Uterus (tissue), 2 donors: ENCODE data around the gene UGT1A7.

Experiments used
- CTCF ChIP-seq, 4 experiments: fragments of 200-600 bp in 2 of 4; fragments of 450-650 bp in 2 of 4; sonication (generic) in 2 of 4; IDR thresholded peaks; one replicate each; pipeline ENCODE4 v1.5.1; 2016 to 2019; ENCODE audit warnings: antibody characterized with exemption in 4 of 4, mild to moderate bottlenecking in 2 of 4, moderate library complexity in 1 of 4
- POLR2A ChIP-seq, 2 donors: fragments of 450-650 bp; IDR thresholded peaks; one replicate each; pipeline ENCODE4 v1.6.1; 2016; ENCODE audit warnings: antibody characterized with exemption in 2 of 2, mild to moderate bottlenecking in 1 of 2, moderate library complexity in 1 of 2

- no peak for TF ChIP-seq CTCF (IDR thresholded peaks at IDR 0.05)
- TF ChIP-seq POLR2A (IDR thresholded peaks at IDR 0.05): no peak
Measured at GRCh38 chr2:233779722-233780121, 98.0 kb downstream of the UGT1A7 start.
